Umbilical cord (tissue), 2 donors: ENCODE data around the gene PRAMEF20. TPM values are rescaled to one million over a fixed set of nuclear protein-coding genes. Genes with fewer than 3 reads are reported as not detected.

Source experiments
- DNase-seq: peaks from one replicate; pipeline ENCODE4 v3.0.0-alpha.2; 2015; ENCODE audit warnings: low spot score
- total RNA-seq: library from RNA; depleted of rRNA; stranded (reverse); fragments of >200 nt; gene quantifications from one replicate; pipeline ENCODE4 v1.2.3, GENCODE V29; 2014; ENCODE audit warnings: low replicate concordance; ENCODE audit not compliant: insufficient read depth

PRAMEF20 gene
- total RNA-seq, 1 donor from 2014 or later = not detected

DNA sequence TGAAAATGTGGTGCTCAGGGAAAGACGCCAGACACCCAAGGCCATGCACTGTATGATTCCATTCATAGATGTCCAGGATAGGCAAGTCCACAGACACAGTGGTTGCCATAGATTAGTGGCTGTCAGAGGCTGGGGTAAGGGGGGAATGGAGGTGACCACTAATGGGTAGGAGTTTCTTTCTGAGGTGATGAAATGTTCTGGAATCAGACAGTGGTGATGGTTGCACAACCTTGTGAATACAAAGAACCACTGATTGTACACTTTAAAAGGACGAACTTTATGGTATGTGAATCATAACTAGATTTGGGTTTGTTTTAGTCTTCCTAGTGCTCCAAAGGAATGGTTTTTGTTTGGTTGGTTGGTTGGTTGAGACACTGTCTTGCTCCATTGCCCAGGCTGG, 51.7 kb downstream of the PRAMEF20 start:
- DNase-seq = no peak

DNA sequence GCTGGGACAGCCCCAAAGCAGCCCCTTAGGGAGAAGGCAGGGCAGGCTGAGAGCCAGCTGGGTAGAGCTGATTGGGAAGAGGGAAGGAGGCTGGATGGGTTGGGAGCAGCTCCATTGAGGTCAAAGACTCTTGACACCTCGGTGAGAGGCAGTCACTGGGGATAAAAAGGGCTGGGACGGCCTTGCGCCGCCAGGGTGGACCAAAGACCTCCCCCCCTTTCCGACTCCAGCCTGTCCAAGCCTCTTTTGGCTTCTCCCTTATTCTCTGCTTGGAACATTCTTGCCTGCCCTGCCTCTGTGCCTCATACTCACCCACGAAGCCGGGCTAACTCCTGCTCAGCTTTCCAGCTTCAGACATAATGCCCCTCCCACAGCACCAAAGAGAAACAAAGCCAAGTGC, 52.4 kb downstream of the PRAMEF20 start:
- no peak for DNase-seq

DNA sequence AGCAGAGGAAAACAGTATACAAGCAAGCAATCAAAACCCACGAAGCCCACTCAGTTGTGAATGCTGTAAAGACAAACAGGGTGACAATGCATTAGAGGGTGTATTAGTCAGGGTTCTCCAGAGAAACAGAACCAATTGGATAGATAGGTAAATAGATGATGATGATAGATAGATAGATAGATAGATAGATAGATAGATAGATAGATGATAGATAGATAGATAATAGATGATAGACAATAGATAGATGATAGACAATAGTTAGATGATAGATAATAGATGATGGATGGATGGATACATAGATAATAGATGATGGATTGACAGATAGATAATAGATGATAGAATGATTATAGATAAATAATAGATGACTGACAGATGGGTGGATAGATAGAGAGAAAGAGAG, 55.3 kb downstream of the PRAMEF20 start:
- DNase-seq = no peak

DNA sequence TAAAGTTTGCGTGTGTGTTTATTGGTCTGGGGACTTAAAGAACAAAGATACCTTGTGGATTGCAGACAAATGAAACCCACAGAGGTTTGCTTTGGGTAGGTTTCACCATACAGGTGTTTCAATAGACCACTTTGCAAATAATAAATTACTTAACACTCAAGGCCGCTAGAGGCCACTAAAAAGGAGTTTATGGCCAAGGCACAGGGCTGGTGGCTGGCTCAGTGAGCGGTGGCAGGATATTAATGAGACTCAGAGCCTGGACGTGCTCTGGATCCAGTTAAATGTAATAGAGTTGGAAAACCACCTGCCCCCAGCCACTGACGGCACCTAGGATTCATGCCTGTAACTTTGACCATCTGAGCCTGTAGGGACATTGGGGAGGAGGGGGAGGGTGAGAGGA, 59.1 kb downstream of the PRAMEF20 start:
- no peak for DNase-seq

Other genes starting within 250 kb of the PRAMEF20 start
- gene HNRNPCL4, start 244.8 kb upstream of the PRAMEF20 start, total RNA-seq = not detected
- not detected for gene PRAMEF9, start 238.6 kb upstream of the PRAMEF20 start, total RNA-seq
- not detected for gene PRAMEF13, start 209.0 kb upstream of the PRAMEF20 start, total RNA-seq
- gene PRAMEF18, start 184.3 kb upstream of the PRAMEF20 start, total RNA-seq = 1.4 TPM
- not detected for gene PRAMEF5, start 156.3 kb upstream of the PRAMEF20 start, total RNA-seq
- gene PRAMEF8, start 125.3 kb upstream of the PRAMEF20 start, total RNA-seq = 0.48 TPM
- not detected for gene PRAMEF33, start 106.9 kb upstream of the PRAMEF20 start, total RNA-seq
- gene PRAMEF15, start 94.9 kb upstream of the PRAMEF20 start, total RNA-seq = 0.48 TPM
- not detected for gene PRAMEF14, start 63.3 kb upstream of the PRAMEF20 start, total RNA-seq
- gene PRAMEF19, start 38.5 kb upstream of the PRAMEF20 start, total RNA-seq = not detected
- gene PRAMEF17, start 20.8 kb upstream of the PRAMEF20 start, total RNA-seq = 1.9 TPM
- not detected for gene LRRC38, start 103.6 kb downstream of the PRAMEF20 start, total RNA-seq
- gene PDPN, start 173.4 kb downstream of the PRAMEF20 start, total RNA-seq = 18.3 TPM